Large intestine (tissue), 3 donors: ENCODE results near the gene P2RX3. TPM values are rescaled to one million over a fixed set of nuclear protein-coding genes. Genes with fewer than 3 reads are reported as not detected.

ENCODE experiments used
- DNase-seq, 2 donors: peaks; one replicate each; pipeline versions ENCODE4 v3.0.0 to v3.0.0-alpha.2; 2013
- H3K27ac ChIP-seq: one replicate; pipeline ENCODE4 v1.5.1; 2013; ENCODE audit warnings: low read length
- H3K27me3 ChIP-seq: 2 replicates; pipeline ENCODE4 v1.6.1; 2013; ENCODE audit warnings: low read length; ENCODE audit not compliant: control insufficient read depth, insufficient read depth
- H3K36me3 ChIP-seq: 2 replicates; pipeline ENCODE4 v1.6.1; 2013; ENCODE audit warnings: low read length; ENCODE audit not compliant: control insufficient read depth, insufficient read depth
- H3K4me1 ChIP-seq: one replicate; pipeline ENCODE4 v1.6.1; 2013; ENCODE audit warnings: low read length; ENCODE audit not compliant: control insufficient read depth, insufficient read depth
- H3K4me3 ChIP-seq: one replicate; pipeline ENCODE4 v1.5.1; 2013; ENCODE audit warnings: low read length
- H3K9me3 ChIP-seq: one replicate; pipeline ENCODE4 v1.6.1; 2013; ENCODE audit warnings: mild to moderate bottlenecking, low read depth, low read length, moderate library complexity; ENCODE audit not compliant: control insufficient read depth
- WGBS: methylation state at CpG from one replicate; pipeline ENCODE4 v1.1.5; 2013; ENCODE audit warnings: low lambda C conversion rate; ENCODE audit not compliant: insufficient coverage; 5-methylcytosine and 5-hydroxymethylcytosine counted together
- polyA plus RNA-seq: library from polyadenylated mRNA; unstranded; fragments of 120-200 nt; gene quantifications from one replicate; pipeline ENCODE4 v1.2.1, GENCODE V29; 2013

P2RX3 gene
- polyA plus RNA-seq, 1 donor = 2.1 TPM

DNA sequence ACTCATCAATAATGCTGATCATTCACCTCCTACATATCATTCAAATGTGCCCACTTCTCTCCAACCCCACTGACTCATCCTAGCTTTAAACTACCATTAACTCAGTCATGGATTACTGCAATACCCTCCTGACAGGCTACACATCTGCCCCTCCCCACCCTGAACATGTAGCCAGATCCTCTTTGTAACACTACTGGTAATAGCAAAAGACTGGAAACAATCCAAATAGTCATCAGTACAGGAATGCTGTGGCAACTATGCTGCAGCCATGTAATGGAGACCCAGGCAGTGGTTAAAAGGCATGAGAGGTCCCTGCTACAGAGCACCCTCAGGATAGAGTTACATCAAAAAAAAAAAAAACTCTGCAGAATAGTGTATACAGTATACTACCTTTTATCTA is 72.1 kb downstream of the P2RX3 start:
- H3K27me3 ChIP-seq = no peaks in the 10 kb centered on the region
- DNase-seq = no peak
- H3K4me1 ChIP-seq = no peaks in the 10 kb centered on the region
- H3K4me3 ChIP-seq = no peak overlapping the region
- H3K9me3 ChIP-seq = no peaks in the 10 kb centered on the region
- H3K27ac ChIP-seq = no peak overlapping the region
- peaks cover 26% of the 10 kb centered on the region for H3K36me3 ChIP-seq

DNA sequence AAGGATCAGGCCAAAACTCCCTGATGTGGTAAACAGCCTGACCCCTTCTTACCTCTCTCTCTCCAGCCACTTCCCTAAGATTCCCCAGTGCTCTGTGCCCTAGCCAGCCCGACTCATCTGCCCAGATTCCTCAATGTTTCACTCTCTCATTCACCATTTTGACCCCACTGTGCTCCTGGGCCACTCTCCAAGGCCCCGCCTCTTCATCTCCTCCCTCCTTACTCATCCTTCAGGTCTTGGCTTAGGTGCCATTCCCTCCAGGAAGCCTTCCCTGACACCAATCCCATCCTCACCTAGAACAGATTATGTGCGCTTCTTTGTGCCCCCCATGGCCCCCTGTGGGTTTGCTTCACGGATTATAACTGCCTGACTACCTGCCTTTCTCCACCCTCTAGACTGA is 75.5 kb downstream of the P2RX3 start:
- peaks cover 47% of the 10 kb centered on the region for H3K36me3 ChIP-seq

DNA sequence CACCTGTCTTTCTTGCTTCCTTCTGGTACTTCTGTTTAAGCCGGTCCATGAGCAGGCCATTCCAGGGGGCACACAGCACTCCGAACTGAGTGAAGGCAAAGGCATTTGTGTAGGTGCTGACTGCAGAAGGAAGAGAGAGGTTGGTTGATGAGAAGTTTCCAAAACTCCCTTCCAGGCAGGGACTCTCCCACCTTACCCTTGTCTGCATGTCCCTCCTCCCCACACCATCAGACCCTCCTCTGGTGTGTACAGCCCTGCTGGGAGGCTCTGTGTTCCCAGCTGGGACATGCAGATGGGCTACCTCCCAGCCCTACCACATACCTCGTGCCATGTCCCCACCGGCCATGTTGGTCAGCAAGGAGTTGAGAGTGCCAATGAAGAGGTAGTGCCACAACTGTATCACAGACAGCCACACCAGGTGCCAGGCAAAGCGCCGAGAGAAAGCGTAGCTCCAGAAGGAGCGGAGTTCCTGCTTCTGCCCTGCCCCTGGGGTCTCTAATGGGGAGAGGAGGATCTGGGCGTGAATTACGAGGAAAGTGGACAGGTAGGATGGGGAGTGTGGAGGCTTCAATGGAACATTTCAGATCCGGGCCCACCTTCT is 76.6 kb downstream of the P2RX3 start:
- peaks cover 40% of the 10 kb centered on the region for H3K36me3 ChIP-seq
- no peak for DNase-seq
- H3K9me3 ChIP-seq = no peaks in the 10 kb centered on the region
- no peaks in the 10 kb centered on the region for H3K27me3 ChIP-seq
- no CpG with 5 or more reads among the region's 11 CpGs for WGBS
- H3K4me3 ChIP-seq = no peak overlapping the region
- no peak overlapping the region for H3K27ac ChIP-seq
- no peaks in the 10 kb centered on the region for H3K4me1 ChIP-seq

More for the DNA sequence above, 75.5 kb downstream of the P2RX3 start:
- Histone ChIP-seq H3K4me3 (no peak overlapping the region), H3K27ac (no peak overlapping the region), H3K4me1 (no peaks in the 10 kb centered on the region), H3K9me3 (no peaks in the 10 kb centered on the region), H3K27me3 (no peaks in the 10 kb centered on the region)
- no peak for DNase-seq
- WGBS = no CpG with 5 or more reads among the region's 4 CpGs

DNA sequence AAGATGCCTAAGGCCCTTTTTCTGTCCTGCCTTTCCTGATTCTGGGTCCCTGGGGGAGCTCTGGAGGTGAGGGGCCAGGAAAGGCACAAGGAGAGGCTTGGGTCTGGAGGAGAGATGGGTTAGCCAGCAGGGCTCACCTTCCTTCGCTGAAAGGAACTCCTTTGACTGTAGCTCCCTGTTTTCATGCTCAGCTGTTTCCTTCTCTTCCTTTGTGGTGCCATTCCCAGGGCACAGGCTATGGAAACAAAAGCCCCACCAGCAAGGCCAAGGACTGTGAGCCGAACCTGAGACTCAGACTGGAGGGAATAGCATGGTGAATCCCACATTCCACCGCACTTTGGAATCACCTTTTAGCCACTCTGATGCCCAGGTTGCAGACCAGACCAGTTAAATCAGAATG is 78.3 kb downstream of the P2RX3 start:
- Histone ChIP-seq H3K27me3 (no peaks in the 10 kb centered on the region), H3K36me3 (peaks cover 37% of the 10 kb centered on the region), H3K9me3 (no peaks in the 10 kb centered on the region), H3K27ac (no peak overlapping the region), H3K4me3 (no peak overlapping the region), H3K4me1 (no peaks in the 10 kb centered on the region)
- no CpG with 5 or more reads among the region's 3 CpGs for WGBS
- no peak for DNase-seq

DNA sequence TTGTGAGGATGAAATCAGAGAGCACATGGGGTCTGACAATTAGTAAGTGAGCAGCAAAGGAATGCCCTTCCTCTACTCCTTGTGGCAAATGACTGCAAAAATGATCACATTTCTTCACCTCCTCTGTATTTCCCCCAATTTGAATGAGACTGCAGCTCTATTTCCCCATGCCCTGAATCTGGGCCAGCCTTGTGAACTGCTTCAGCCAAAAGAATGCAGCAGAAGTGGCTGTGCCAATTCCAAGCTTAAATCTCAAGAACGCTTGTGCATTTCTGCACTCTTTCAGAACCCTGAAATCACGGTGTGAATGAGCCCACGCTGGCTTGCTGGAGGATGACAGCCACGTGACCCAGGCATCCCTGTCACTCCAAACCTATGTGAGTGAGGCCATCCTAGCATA is 78.9 kb downstream of the P2RX3 start:
- H3K4me3 ChIP-seq = no peak overlapping the region
- WGBS = no CpG with 5 or more reads among the region's 4 CpGs
- H3K36me3 ChIP-seq = peaks cover 37% of the 10 kb centered on the region
- no peaks in the 10 kb centered on the region for H3K4me1 ChIP-seq
- DNase-seq = no peak
- H3K9me3 ChIP-seq = no peaks in the 10 kb centered on the region
- H3K27me3 ChIP-seq = no peaks in the 10 kb centered on the region
- H3K27ac ChIP-seq = no peak overlapping the region

DNA sequence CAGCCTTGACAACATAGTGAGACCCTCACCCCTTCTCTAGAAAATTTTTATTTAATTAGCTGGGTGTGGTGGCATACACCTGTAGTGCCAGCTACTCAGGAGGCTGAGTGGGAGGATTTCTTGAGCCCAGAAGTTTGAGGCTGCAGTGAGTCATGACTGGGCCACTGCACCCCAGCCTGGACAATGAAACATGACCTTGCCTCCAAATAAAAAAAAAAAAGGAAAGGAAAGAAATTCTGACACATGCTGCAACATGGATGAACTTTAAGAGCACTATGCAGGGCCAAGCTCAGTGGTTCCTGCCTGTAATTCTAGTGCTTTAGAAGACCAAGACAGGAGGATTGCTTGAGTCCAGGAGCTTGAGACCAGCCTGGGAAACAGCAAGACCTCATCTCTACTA is 80.0 kb downstream of the P2RX3 start:
- no peak overlapping the region for H3K4me3 ChIP-seq
- no peaks in the 10 kb centered on the region for H3K27me3 ChIP-seq
- peaks cover 37% of the 10 kb centered on the region for H3K36me3 ChIP-seq
- no peaks in the 10 kb centered on the region for H3K4me1 ChIP-seq
- H3K9me3 ChIP-seq = no peaks in the 10 kb centered on the region
- no peak for DNase-seq
- no peak overlapping the region for H3K27ac ChIP-seq

DNA sequence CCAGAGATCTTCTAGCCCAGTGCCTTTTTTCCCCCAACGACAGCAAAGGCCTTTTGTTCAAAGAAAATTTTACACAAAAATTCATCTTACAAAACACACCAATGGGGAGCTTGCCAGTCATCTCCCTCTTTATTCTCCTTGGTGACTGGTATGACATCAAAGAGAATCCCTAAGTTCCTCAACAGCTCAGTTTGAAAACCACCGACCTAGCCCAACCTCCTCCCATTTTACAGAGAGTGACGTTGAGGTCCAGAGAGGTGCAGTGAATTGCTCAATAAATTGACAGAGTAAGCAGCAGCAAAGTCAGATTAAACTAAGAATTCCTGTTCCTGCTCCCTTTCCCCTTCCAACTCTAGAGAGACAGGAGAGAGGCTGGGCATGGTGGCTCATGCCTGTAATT is 81.0 kb downstream of the P2RX3 start:
- Histone ChIP-seq H3K4me3 (no peak overlapping the region), H3K36me3 (peaks cover 31% of the 10 kb centered on the region), H3K27me3 (no peaks in the 10 kb centered on the region), H3K27ac (no peak overlapping the region), H3K4me1 (no peaks in the 10 kb centered on the region), H3K9me3 (no peaks in the 10 kb centered on the region)
- no CpG with 5 or more reads among the region's 3 CpGs for WGBS
- DNase-seq = no peak

GRCh38 chr11:57421066-57421465 is 82.9 kb downstream of the P2RX3 start:
- Histone ChIP-seq H3K9me3 (no peaks in the 10 kb centered on the region), H3K36me3 (peaks cover 23% of the 10 kb centered on the region), H3K27me3 (no peaks in the 10 kb centered on the region), H3K27ac (no peak overlapping the region), H3K4me1 (no peaks in the 10 kb centered on the region), H3K4me3 (no peak overlapping the region)
- WGBS = no CpG with 5 or more reads among the region's 4 CpGs
- no peak for DNase-seq

GRCh38 chr11:57421805-57422204 is 83.7 kb downstream of the P2RX3 start:
- H3K36me3 ChIP-seq = peaks cover 16% of the 10 kb centered on the region

More at GRCh38 chr11:57421805-57422204, 83.7 kb downstream of the P2RX3 start:
- Histone ChIP-seq H3K4me1 (peaks cover 2% of the 10 kb centered on the region), H3K27ac (no peak overlapping the region), H3K9me3 (no peaks in the 10 kb centered on the region), H3K4me3 (no peak overlapping the region), H3K27me3 (no peaks in the 10 kb centered on the region)
- no peak for DNase-seq

Other genes starting within 250 kb of the P2RX3 start
- 2.5 TPM for gene LRRC55, start 156.4 kb upstream of the P2RX3 start, polyA plus RNA-seq
- 22.8 TPM for gene APLNR, start 101.1 kb upstream of the P2RX3 start, polyA plus RNA-seq
- 103 TPM for gene TNKS1BP1, start 13.4 kb upstream of the P2RX3 start, polyA plus RNA-seq
- gene SSRP1, start 2.5 kb upstream of the P2RX3 start, polyA plus RNA-seq = 94.7 TPM
- 0.07 TPM for gene PRG3, start 42.8 kb downstream of the P2RX3 start, polyA plus RNA-seq
- 0.24 TPM for gene PRG2, start 52.3 kb downstream of the P2RX3 start, polyA plus RNA-seq
- 13.4 TPM for gene SLC43A3, start 88.8 kb downstream of the P2RX3 start, polyA plus RNA-seq
- gene RTN4RL2, start 122.2 kb downstream of the P2RX3 start, polyA plus RNA-seq = 0.60 TPM
- gene SLC43A1, start 177.3 kb downstream of the P2RX3 start, polyA plus RNA-seq = 16.0 TPM
- gene TIMM10, start 192.4 kb downstream of the P2RX3 start, polyA plus RNA-seq = 29.8 TPM
- gene SMTNL1, start 199.2 kb downstream of the P2RX3 start, polyA plus RNA-seq = 0.58 TPM
- gene UBE2L6, start 229.3 kb downstream of the P2RX3 start, polyA plus RNA-seq = 60.3 TPM